ENCODE measurements around the gene SRC.

SRC gene

GRCh38 chr20:37408302-37409193 is 62.6 kb downstream of the SRC start:
- DNase-seq (ENCODE audit: low read depth, low spot score): no peak

GRCh38 chr20:37411408-37412219 is 65.7 kb downstream of the SRC start:
- DNase-seq (ENCODE audit: low read depth, low spot score): no peak

GRCh38 chr20:37413023-37413334 is 67.0 kb downstream of the SRC start:
- DNase-seq (ENCODE audit: low read depth, low spot score): no peak

- DNase-seq (ENCODE audit: low read depth, low spot score): no peak
Observed at GRCh38 chr20:37413379-37413778, 67.4 kb downstream of the SRC start.

GRCh38 chr20:37414224-37415035 is 68.5 kb downstream of the SRC start:
- DNase-seq (ENCODE audit: low read depth, low spot score): no peak

GRCh38 chr20:37415118-37416085 is 69.5 kb downstream of the SRC start:
- DNase-seq (ENCODE audit: low read depth, low spot score): no peak

- no peak for DNase-seq (ENCODE audit: low read depth, low spot score)
Observed at GRCh38 chr20:37416100-37416847, 70.3 kb downstream of the SRC start.

- no peak for DNase-seq (ENCODE audit: low read depth, low spot score)
Observed at GRCh38 chr20:37416848-37417616, 71.1 kb downstream of the SRC start.

GRCh38 chr20:37417617-37418467 is 71.9 kb downstream of the SRC start:
- no peak for DNase-seq (ENCODE audit: low read depth, low spot score)

GRCh38 chr20:37418591-37419109 is 72.7 kb downstream of the SRC start:
- no peak for DNase-seq (ENCODE audit: low read depth, low spot score)

- DNase-seq (ENCODE audit: low read depth, low spot score): no peak
Observed at GRCh38 chr20:37419307-37419706, 73.4 kb downstream of the SRC start.

- DNase-seq (ENCODE audit: low read depth, low spot score): no peak
Observed at GRCh38 chr20:37419774-37420542, 74.0 kb downstream of the SRC start.

GRCh38 chr20:37420610-37421009 is 74.7 kb downstream of the SRC start:
- no peak for DNase-seq (ENCODE audit: low read depth, low spot score)

- no peak for DNase-seq (ENCODE audit: low read depth, low spot score)
Observed at GRCh38 chr20:37421060-37421905, 75.3 kb downstream of the SRC start.

- DNase-seq (ENCODE audit: low read depth, low spot score): no peak
Observed at GRCh38 chr20:37421988-37422387, 76.0 kb downstream of the SRC start.

GRCh38 chr20:37422791-37423286 is 76.9 kb downstream of the SRC start:
- no peak for DNase-seq (ENCODE audit: low read depth, low spot score)
